Activated CD4-positive, alpha-beta memory T cell treated with anti-CD3 and anti-CD28 coated beads, Interleukin-2, amount 10 ng/mL, durations not matched to agents 7 days and 5 days (primary cell): ENCODE measurements around the gene CRABP2. TPM values are rescaled to one million over a fixed set of nuclear protein-coding genes. Genes with fewer than 3 reads are reported as not detected.

Experiments used
- CTCF ChIA-PET: fragments of 350-600 bp; sonication (Branson Sonifier 250); formaldehyde crosslinking; loops from one replicate; lab custom pipeline; 2021; ENCODE audit warnings: antibody characterized with exemption, inconsistent platforms; lab: Charles Lee
- POLR2A ChIA-PET: fragments of 350-600 bp; sonication (Branson Sonifier 250); formaldehyde crosslinking; loops from one replicate; lab custom pipeline; 2021; ENCODE audit warnings: antibody characterized with exemption; lab: Charles Lee
- DNase-seq: peaks from one replicate; pipeline ENCODE4 v3.0.0-alpha.2; 2020
- H3K27ac Mint-ChIP-seq: one replicate; pipeline ENCODE4 v1.8.0; 2021; ENCODE audit warnings: mild to moderate bottlenecking, mixed read lengths
- H3K27me3 Mint-ChIP-seq: one replicate; pipeline ENCODE4 v1.8.0; 2021; ENCODE audit warnings: mixed read lengths
- H3K36me3 Mint-ChIP-seq: one replicate; pipeline ENCODE4 v1.8.0; 2021; ENCODE audit warnings: low read depth, mixed read lengths
- H3K4me1 Mint-ChIP-seq: one replicate; pipeline ENCODE4 v1.8.0; 2021; ENCODE audit warnings: mixed read lengths
- H3K4me3 Mint-ChIP-seq: one replicate; pipeline ENCODE4 v1.8.0; 2021; ENCODE audit warnings: mild to moderate bottlenecking, mixed read lengths
- H3K9me3 Mint-ChIP-seq: one replicate; pipeline ENCODE4 v1.8.0; 2021; ENCODE audit warnings: mixed read lengths
- total RNA-seq, 2 experiments: library from RNA; stranded (reverse); gene quantifications; one replicate each; pipeline ENCODE4 v1.2.3, GENCODE V29; 2021

CRABP2 gene
- total RNA-seq, 2 experiments from 2014 or later: 0.58 to 1.2 TPM

GRCh38 chr1:156747742-156748669, 42.6 kb upstream of the CRABP2 start:
- CTCF ChIA-PET: interaction anchor here (1.2 to 3.6 kb wide), 3 partner anchors 9 to 181 kb away, joined by 3 to 27 read pairs (median 3); partner anchors contain the start of genes ISG20L2 and METTL25B
- Mint-ChIP-seq H3K4me1 (peaks cover 66% of the 10 kb centered on the region), H3K27ac (peak overlapping the region; percentile 95), H3K27me3 (no peaks in the 10 kb centered on the region), H3K36me3 (peaks cover 57% of the 10 kb centered on the region), H3K9me3 (no peaks in the 10 kb centered on the region), H3K4me3 (peak overlapping the region; percentile 94)
- POLR2A ChIA-PET: interaction anchor here (1.0 to 4.9 kb wide), 5 partner anchors 11 to 157 kb away, joined by 3 to 39 read pairs (median 4); partner anchors contain the start of genes ISG20L2, METTL25B and PRCC
- no peak for DNase-seq

- CTCF ChIA-PET: interaction anchor here (1.2 to 3.6 kb wide), 3 partner anchors 10 to 180 kb away, joined by 3 to 27 read pairs (median 3); partner anchors contain the start of genes ISG20L2 and METTL25B
- DNase-seq: peak; percentile 59
- POLR2A ChIA-PET: interaction anchor here (1.0 to 4.9 kb wide), 5 partner anchors 10 to 156 kb away, joined by 3 to 39 read pairs (median 4); partner anchors contain the start of genes ISG20L2, METTL25B and PRCC
- Mint-ChIP-seq H3K27me3 (no peaks in the 10 kb centered on the region), H3K4me3 (peak overlapping the region; percentile 94), H3K27ac (peak overlapping the region; percentile 95), H3K4me1 (peaks cover 69% of the 10 kb centered on the region), H3K9me3 (no peaks in the 10 kb centered on the region), H3K36me3 (peaks cover 66% of the 10 kb centered on the region)
These were observed 41.6 kb upstream of the CRABP2 start for GRCh38 chr1:156746728-156747631.

- no peaks in the 10 kb centered on the region for H3K9me3 Mint-ChIP-seq
- H3K4me1 Mint-ChIP-seq: peaks cover 75% of the 10 kb centered on the region
- no peaks in the 10 kb centered on the region for H3K27me3 Mint-ChIP-seq
- CTCF ChIA-PET: interaction anchor here (3.6 kb wide), 1 partner anchor 19 kb away, joined by 27 read pairs; the partner anchor contains the start of genes ISG20L2 and METTL25B
- no peak for DNase-seq
- POLR2A ChIA-PET: interaction anchor here (2.4 to 4.9 kb wide), 2 partner anchors 19 to 21 kb away, joined by 17 to 39 read pairs; partner anchors contain the start of genes ISG20L2, METTL25B and PRCC
- H3K4me3 Mint-ChIP-seq: peak overlapping the region; percentile 94
- peaks cover 72% of the 10 kb centered on the region for H3K36me3 Mint-ChIP-seq
- H3K27ac Mint-ChIP-seq: peak overlapping the region; percentile 86
These were observed 41.0 kb upstream of the CRABP2 start for GRCh38 chr1:156746406-156746727.

GRCh38 chr1:156745881-156746280, 40.5 kb upstream of the CRABP2 start:
- peak overlapping the region; percentile 86 for H3K27ac Mint-ChIP-seq
- POLR2A ChIA-PET: interaction anchor here (2.4 to 4.9 kb wide), 2 partner anchors 18 to 22 kb away, joined by 17 to 39 read pairs; partner anchors contain the start of genes ISG20L2, METTL25B and PRCC
- DNase-seq: no peak
- H3K9me3 Mint-ChIP-seq: no peaks in the 10 kb centered on the region
- no peaks in the 10 kb centered on the region for H3K27me3 Mint-ChIP-seq
- CTCF ChIA-PET: interaction anchor here (0.7 to 3.6 kb wide), 2 partner anchors 19 to 25 kb away, joined by 3 to 27 read pairs; partner anchors contain the start of genes ISG20L2 and METTL25B
- H3K36me3 Mint-ChIP-seq: peaks cover 76% of the 10 kb centered on the region
- H3K4me1 Mint-ChIP-seq: peaks cover 80% of the 10 kb centered on the region
- no peak overlapping the region for H3K4me3 Mint-ChIP-seq

GRCh38 chr1:156744786-156745419, 39.5 kb upstream of the CRABP2 start:
- DNase-seq: no peak
- Mint-ChIP-seq H3K36me3 (peaks cover 74% of the 10 kb centered on the region), H3K9me3 (no peaks in the 10 kb centered on the region), H3K4me3 (no peak overlapping the region), H3K27ac (peak overlapping the region; percentile 86), H3K27me3 (no peaks in the 10 kb centered on the region), H3K4me1 (peaks cover 89% of the 10 kb centered on the region)
- CTCF ChIA-PET: interaction anchor here (3.6 kb wide), 1 partner anchor 18 kb away, joined by 27 read pairs; the partner anchor contains the start of genes ISG20L2 and METTL25B
- POLR2A ChIA-PET: interaction anchor here (4.9 kb wide), 1 partner anchor 17 kb away, joined by 39 read pairs; the partner anchor contains the start of genes ISG20L2 and METTL25B

GRCh38 chr1:156744344-156744743, 39.0 kb upstream of the CRABP2 start:
- POLR2A ChIA-PET: interaction anchor here (4.9 kb wide), 1 partner anchor 17 kb away, joined by 39 read pairs; the partner anchor contains the start of genes ISG20L2 and METTL25B
- H3K36me3 Mint-ChIP-seq: peaks cover 68% of the 10 kb centered on the region
- peaks cover 89% of the 10 kb centered on the region for H3K4me1 Mint-ChIP-seq

GRCh38 chr1:156743367-156744302, 38.3 kb upstream of the CRABP2 start:
- H3K36me3 Mint-ChIP-seq: peaks cover 65% of the 10 kb centered on the region
- ChIA-PET POLR2A (interaction anchor here (3.6 to 5.4 kb wide), 4 partner anchors 8 to 24 kb away, joined by 39 to 150 read pairs (median 82); partner anchors contain the start of genes HDGF, ISG20L2, METTL25B and PRCC), CTCF (interaction anchor here (3.6 kb wide), 1 partner anchor 16 kb away, joined by 78 read pairs; the partner anchor contains the start of genes ISG20L2 and METTL25B)
- H3K9me3 Mint-ChIP-seq: no peaks in the 10 kb centered on the region
- peak overlapping the region; percentile 97 for H3K27ac Mint-ChIP-seq
- no peak for DNase-seq
- no peak overlapping the region for H3K4me3 Mint-ChIP-seq
- peaks cover 89% of the 10 kb centered on the region for H3K4me1 Mint-ChIP-seq
- no peaks in the 10 kb centered on the region for H3K27me3 Mint-ChIP-seq

More at GRCh38 chr1:156744344-156744743, 39.0 kb upstream of the CRABP2 start:
- no peak for DNase-seq
- CTCF ChIA-PET: no interaction called here
- Mint-ChIP-seq H3K27ac (peak overlapping the region; percentile 66), H3K4me3 (no peak overlapping the region), H3K9me3 (no peaks in the 10 kb centered on the region), H3K27me3 (no peaks in the 10 kb centered on the region)

- DNase-seq: no peak
- CTCF ChIA-PET: interaction anchor here (0.8 to 3.6 kb wide), 3 partner anchors 9 to 15 kb away, joined by 3 to 78 read pairs (median 3); partner anchors contain the start of genes HDGF, ISG20L2 and METTL25B
- no peaks in the 10 kb centered on the region for H3K27me3 Mint-ChIP-seq
- H3K9me3 Mint-ChIP-seq: no peaks in the 10 kb centered on the region
- POLR2A ChIA-PET: interaction anchor here (2.2 to 5.4 kb wide), 4 partner anchors 8 to 74 kb away, joined by 8 to 150 read pairs (median 82); partner anchors contain the start of genes HDGF, ISG20L2, METTL25B and PRCC
- peaks cover 67% of the 10 kb centered on the region for H3K36me3 Mint-ChIP-seq
- H3K4me3 Mint-ChIP-seq: no peak overlapping the region
- peak overlapping the region; percentile 97 for H3K27ac Mint-ChIP-seq
- H3K4me1 Mint-ChIP-seq: peaks cover 83% of the 10 kb centered on the region
These were observed 37.4 kb upstream of the CRABP2 start for GRCh38 chr1:156742801-156743200.

GRCh38 chr1:156742017-156742416, 36.6 kb upstream of the CRABP2 start:
- Mint-ChIP-seq H3K27ac (peak overlapping the region; percentile 97), H3K4me3 (peak overlapping the region; percentile 99), H3K9me3 (no peaks in the 10 kb centered on the region), H3K36me3 (peaks cover 66% of the 10 kb centered on the region), H3K4me1 (peaks cover 76% of the 10 kb centered on the region), H3K27me3 (no peaks in the 10 kb centered on the region)
- POLR2A ChIA-PET: interaction anchor here (2.2 to 5.4 kb wide), 4 partner anchors 9 to 75 kb away, joined by 8 to 150 read pairs (median 82); partner anchors contain the start of genes HDGF, ISG20L2, METTL25B and PRCC
- DNase-seq: no peak
- CTCF ChIA-PET: interaction anchor here (0.7 to 3.6 kb wide), 6 partner anchors 10 to 97 kb away, joined by 3 to 78 read pairs (median 3); partner anchors contain the start of genes HDGF, ISG20L2 and METTL25B

GRCh38 chr1:156741481-156741983, 36.1 kb upstream of the CRABP2 start:
- Mint-ChIP-seq H3K36me3 (peaks cover 66% of the 10 kb centered on the region), H3K4me1 (peaks cover 72% of the 10 kb centered on the region), H3K4me3 (peak overlapping the region; percentile 99), H3K27me3 (no peaks in the 10 kb centered on the region), H3K27ac (peak overlapping the region; percentile 97), H3K9me3 (no peaks in the 10 kb centered on the region)
- ChIA-PET POLR2A (interaction anchor here (0.6 to 5.4 kb wide), 7 partner anchors 10 to 118 kb away, joined by 3 to 150 read pairs (median 8); partner anchors contain the start of genes HDGF, INSRR, ISG20L2 and METTL25B), CTCF (interaction anchor here (0.7 to 3.6 kb wide), 15 partner anchors 10 to 261 kb away, joined by 3 to 78 read pairs (median 3); partner anchors contain the start of genes HDGF, ISG20L2, METTL25B and NTRK1)
- peak; percentile 37 for DNase-seq
